Natural killer cell treated with Interleukin-12 subunit alpha and Interleukin-12 subunit beta and Interleukin-15 and Interleukin-18, amount 100 ng/mL, for 72 hours (primary cell): ENCODE measurements around the gene RHBDD2. TPM values are rescaled to one million over a fixed set of nuclear protein-coding genes. Genes with fewer than 3 reads are reported as not detected.
"Not testable (repeated sequence)": the region's sequence is repeated elsewhere in the genome, so short reads cannot be mapped to it uniquely, and the experiment has no call there.

ENCODE experiments used
- ATAC-seq, 2 donors: fragments of 150-1000 bp; cut with Tn5 transposase in 1 of 2; sonication (Bioruptor Pico), chemical (Tn5 transposase) in 1 of 2; 2 replicates each; pipeline ENCODE4 v1.10.0; 2021
- DNase-seq: peaks from one replicate; pipeline ENCODE4 v3.0.0; 2022; ENCODE audit warnings: low spot score
- H3K27ac Mint-ChIP-seq, 2 donors: 1 replicate in 1 of 2; 2 replicates in 1 of 2; pipeline ENCODE4 v1.8.0; 2022; ENCODE audit warnings: mixed read lengths in 2 of 2, mild to moderate bottlenecking in 1 of 2, moderate library complexity in 1 of 2
- H3K27me3 Mint-ChIP-seq, 2 donors: 1 replicate in 1 of 2; 2 replicates in 1 of 2; pipeline ENCODE4 v1.8.0; 2022; ENCODE audit warnings: mixed read lengths in 2 of 2
- H3K36me3 Mint-ChIP-seq: one replicate; pipeline ENCODE4 v1.8.0; 2022; ENCODE audit warnings: mixed read lengths
- H3K4me1 Mint-ChIP-seq, 2 donors: 1 replicate in 1 of 2; 2 replicates in 1 of 2; pipeline ENCODE4 v1.8.0; 2022; ENCODE audit warnings: low read depth in 2 of 2, mixed read lengths in 2 of 2, mild to moderate bottlenecking in 1 of 2
- H3K4me3 Mint-ChIP-seq: one replicate; pipeline ENCODE4 v1.8.0; 2022; ENCODE audit warnings: mixed read lengths
- H3K9me3 Mint-ChIP-seq: 2 replicates; pipeline ENCODE4 v1.8.0; 2022; ENCODE audit warnings: mixed read lengths
- total RNA-seq, 2 donors: library from RNA; stranded (reverse); gene quantifications; one replicate each; pipeline ENCODE4 v1.2.3, GENCODE V29; 2022

Gene RHBDD2
- total RNA-seq, 2 donors from 2014 or later, result 33.8 to 46.0 TPM

DNA sequence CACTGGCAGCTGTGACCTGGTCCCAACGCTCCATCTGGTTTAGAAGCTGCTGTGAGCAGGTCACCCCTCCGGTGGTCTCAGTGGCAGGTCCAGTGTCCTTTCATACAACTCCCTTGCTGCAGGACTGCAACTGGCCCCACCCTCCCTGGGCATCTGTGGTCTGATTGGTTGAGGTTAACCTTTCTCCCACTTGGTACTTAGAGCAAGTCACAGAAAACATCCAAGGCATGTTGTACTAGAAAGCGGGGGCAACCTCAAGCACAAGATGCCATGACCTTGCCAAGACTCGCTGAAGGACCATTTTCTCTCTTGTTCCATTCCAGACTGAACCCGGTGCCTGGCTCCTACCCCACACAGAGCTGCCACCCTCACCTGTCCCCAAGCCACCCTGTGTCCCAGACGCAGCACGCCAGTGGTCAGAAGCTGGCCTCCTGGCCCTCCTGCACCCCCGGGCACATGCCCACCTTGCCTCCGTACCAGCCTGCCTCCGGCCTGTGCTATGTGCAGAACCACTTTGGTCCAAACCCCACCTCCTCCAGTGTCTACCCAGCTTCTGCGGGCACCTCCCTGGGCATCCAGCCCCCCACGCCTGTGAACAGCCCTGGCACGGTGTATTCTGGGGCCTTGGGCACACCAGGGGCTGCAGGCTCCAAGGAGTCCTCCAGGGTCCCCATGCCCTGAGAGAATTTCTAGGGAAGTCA, 9.0 kb downstream of the RHBDD2 start:
- Mint-ChIP-seq H3K36me3 (no peaks in the 10 kb centered on the region), H3K4me1 (peaks cover 0 to 10% of the 10 kb centered on the region in 2 donors), H3K4me3 (no peak overlapping the region), H3K27ac (no peak overlapping the region), H3K9me3 (no peaks in the 10 kb centered on the region), H3K27me3 (no peaks in the 10 kb centered on the region)
- DNase-seq (no peak), ATAC-seq (no peak)

- H3K27me3 Mint-ChIP-seq, result no peaks in the 10 kb centered on the region
- no peak for ATAC-seq
- H3K4me1 Mint-ChIP-seq, result peaks cover 0 to 8% of the 10 kb centered on the region in 2 donors
- no peak overlapping the region for H3K4me3 Mint-ChIP-seq
- no peaks in the 10 kb centered on the region for H3K36me3 Mint-ChIP-seq
- DNase-seq, result no peak
- H3K27ac Mint-ChIP-seq, result no peak overlapping the region
- no peaks in the 10 kb centered on the region for H3K9me3 Mint-ChIP-seq
Observed at GRCh38 chr7:75888464-75889222, 9.8 kb downstream of the RHBDD2 start.

GRCh38 chr7:75889223-75889825, 10.5 kb downstream of the RHBDD2 start:
- H3K27ac Mint-ChIP-seq, result no peak overlapping the region
- no peaks in the 10 kb centered on the region for H3K9me3 Mint-ChIP-seq
- H3K4me1 Mint-ChIP-seq, result peaks cover 0 to 8% of the 10 kb centered on the region in 2 donors
- no peaks in the 10 kb centered on the region for H3K36me3 Mint-ChIP-seq
- H3K27me3 Mint-ChIP-seq, result no peaks in the 10 kb centered on the region
- DNase-seq, result no peak
- no peak for ATAC-seq
- no peak overlapping the region for H3K4me3 Mint-ChIP-seq

- Mint-ChIP-seq H3K27me3 (no peaks in the 10 kb centered on the region), H3K9me3 (no peaks in the 10 kb centered on the region), H3K4me1 (peaks cover 0 to 8% of the 10 kb centered on the region in 2 donors), H3K4me3 (no peak overlapping the region), H3K36me3 (no peaks in the 10 kb centered on the region), H3K27ac (no peak overlapping the region)
- DNase-seq (no peak), ATAC-seq (no peak)
Observed at GRCh38 chr7:75889826-75890225, 11.0 kb downstream of the RHBDD2 start.

DNA sequence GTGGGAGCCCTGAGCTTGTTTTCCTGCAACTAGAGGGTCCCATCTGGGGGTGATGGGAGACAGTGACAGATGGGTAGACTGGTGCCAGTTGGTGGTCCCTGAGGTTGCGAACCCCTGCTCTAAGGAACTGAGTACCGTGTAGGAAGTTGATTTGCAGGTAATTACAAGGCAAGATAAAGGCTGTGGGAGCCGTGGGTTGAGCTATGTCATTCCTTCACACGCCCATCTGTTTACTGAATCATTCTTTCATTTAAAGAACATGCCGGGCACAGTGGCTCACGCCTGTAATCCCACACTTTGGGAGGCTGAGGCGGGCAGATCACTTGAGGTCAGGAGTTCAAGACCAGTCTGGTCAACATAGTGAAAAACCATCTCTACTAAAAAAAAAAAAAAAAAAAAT, 12.4 kb downstream of the RHBDD2 start:
- H3K9me3 Mint-ChIP-seq, H3K4me1 Mint-ChIP-seq, H3K27me3 Mint-ChIP-seq, H3K4me3 Mint-ChIP-seq, ATAC-seq, DNase-seq, H3K27ac Mint-ChIP-seq, H3K36me3 Mint-ChIP-seq: not testable (repeated sequence)

DNA sequence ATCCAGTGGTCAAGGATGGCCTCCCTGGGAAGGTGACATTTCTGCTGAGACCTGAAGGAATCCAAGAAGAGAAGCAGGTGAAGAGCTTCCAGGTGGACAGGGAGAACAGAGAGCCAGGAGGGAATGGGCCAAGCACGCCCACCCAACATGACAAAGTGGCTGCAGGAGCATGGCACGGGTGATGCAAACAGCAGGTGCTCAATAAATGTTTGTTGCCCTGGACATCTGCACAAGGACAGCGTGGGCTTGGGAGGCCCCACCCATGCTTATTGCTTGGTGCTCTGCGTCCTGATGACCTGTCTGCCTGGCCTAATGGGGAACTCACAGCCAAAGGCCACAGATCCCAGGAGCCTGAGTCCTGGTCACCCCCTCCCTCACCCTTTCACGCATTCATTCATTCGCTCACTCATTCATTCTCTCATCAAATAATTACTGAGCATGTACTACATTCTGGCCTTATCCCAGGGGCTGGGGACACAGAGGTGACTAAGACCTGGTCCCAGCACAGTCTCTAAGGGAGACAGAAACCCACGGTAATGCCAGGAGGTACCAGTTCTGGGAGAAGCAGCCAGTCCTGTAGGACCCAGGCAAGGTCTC, 13.1 kb downstream of the RHBDD2 start:
- H3K9me3 Mint-ChIP-seq, result no peaks in the 10 kb centered on the region

DNA sequence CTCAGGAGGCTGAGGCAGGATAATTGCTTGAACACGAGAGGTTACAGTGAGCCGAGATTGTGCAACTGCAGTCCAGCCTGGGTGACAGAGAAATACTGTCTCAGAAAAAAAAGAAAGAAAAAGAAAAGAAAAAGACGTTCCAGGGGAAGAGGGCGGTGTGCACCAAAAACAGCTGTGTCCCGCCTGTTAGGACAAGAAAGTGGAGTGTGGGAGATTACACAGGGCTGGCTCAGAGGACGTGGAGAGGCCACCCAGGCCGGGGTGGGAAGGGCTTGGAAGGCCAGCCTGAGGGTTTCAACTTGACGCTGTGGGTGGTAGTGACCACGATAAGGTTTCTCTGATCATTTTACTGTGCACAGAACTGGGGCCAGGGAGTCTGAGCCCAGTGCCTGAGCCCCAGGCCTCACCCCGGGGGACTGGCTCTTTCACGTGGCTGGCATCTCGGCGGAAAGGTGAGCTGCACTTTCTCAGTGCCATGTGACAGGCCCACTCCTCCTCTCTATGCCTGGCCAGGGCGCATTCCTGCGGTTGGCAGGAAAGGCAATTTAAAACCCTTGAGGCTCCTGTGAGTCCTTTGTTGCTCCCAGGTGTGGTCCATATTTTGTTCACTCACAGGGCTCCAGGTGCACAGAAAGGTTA, 13.9 kb downstream of the RHBDD2 start:
- Mint-ChIP-seq H3K27ac (no peak overlapping the region), H3K4me1 (peaks cover 0 to 8% of the 10 kb centered on the region in 2 donors), H3K36me3 (no peaks in the 10 kb centered on the region), H3K4me3 (no peak overlapping the region), H3K27me3 (no peaks in the 10 kb centered on the region), H3K9me3 (no peaks in the 10 kb centered on the region)
- ATAC-seq (peak in 1 of 2 donors; percentile 14), DNase-seq (no peak)

More for the DNA sequence above, 13.1 kb downstream of the RHBDD2 start:
- H3K27ac Mint-ChIP-seq, result no peak overlapping the region
- no peak for DNase-seq
- H3K4me3 Mint-ChIP-seq, result no peak overlapping the region
- H3K4me1 Mint-ChIP-seq, result peaks cover 0 to 8% of the 10 kb centered on the region in 2 donors
- no peaks in the 10 kb centered on the region for H3K27me3 Mint-ChIP-seq
- H3K36me3 Mint-ChIP-seq, result no peaks in the 10 kb centered on the region
- ATAC-seq, result no peak

GRCh38 chr7:75896803-75897327, 18.0 kb downstream of the RHBDD2 start:
- H3K9me3 Mint-ChIP-seq, result no peaks in the 10 kb centered on the region
- DNase-seq, result no peak
- no peak overlapping the region for H3K27ac Mint-ChIP-seq
- no peaks in the 10 kb centered on the region for H3K36me3 Mint-ChIP-seq
- no peak overlapping the region for H3K4me3 Mint-ChIP-seq
- no peak for ATAC-seq
- no peaks in the 10 kb centered on the region for H3K27me3 Mint-ChIP-seq
- H3K4me1 Mint-ChIP-seq, result peaks cover 0 to 4% of the 10 kb centered on the region in 2 donors

DNA sequence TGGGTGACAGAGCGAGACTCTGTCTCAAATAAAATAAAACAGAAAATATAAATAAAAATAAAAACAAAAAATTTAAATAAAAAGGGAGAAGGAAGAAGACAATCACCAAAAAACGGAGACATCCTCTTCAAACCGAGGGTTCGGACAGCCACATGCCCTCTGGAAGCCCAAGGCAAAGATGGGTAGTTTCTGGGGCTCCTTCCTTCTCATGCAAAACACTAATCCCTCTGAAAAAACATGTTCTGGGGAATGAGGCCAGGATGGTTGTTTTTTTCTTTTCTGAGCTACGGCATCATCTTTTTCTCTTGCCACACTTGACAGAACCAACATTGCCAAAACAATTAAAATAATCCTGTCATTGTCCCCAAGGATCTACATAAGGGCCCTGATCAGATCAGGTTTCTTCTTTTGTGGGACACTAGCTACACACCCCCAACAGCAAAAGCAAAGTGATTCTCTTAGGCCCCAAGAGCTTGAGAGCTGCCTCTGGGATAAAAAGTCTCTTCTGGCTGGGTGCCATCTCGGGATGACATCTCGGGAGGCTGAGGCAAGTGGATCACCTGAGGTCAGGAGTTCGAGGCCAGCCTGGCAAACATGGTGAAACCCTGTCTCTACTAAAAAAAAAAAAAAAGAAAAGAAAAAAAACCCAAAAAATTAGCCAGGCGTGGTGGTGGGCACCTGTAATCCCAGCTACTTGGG, 21.9 kb downstream of the RHBDD2 start:
- Mint-ChIP-seq H3K36me3 (no peaks in the 10 kb centered on the region), H3K4me3 (no peak overlapping the region), H3K4me1 (peaks cover 0 to 5% of the 10 kb centered on the region in 2 donors), H3K27me3 (no peaks in the 10 kb centered on the region), H3K9me3 (no peaks in the 10 kb centered on the region), H3K27ac (no peak overlapping the region)
- ATAC-seq (no peak), DNase-seq (no peak)

- peak; percentile 84 to 88 for ATAC-seq
- peak; percentile 67 for DNase-seq
- Mint-ChIP-seq H3K9me3 (no peaks in the 10 kb centered on the region), H3K4me1 (peaks cover 0 to 10% of the 10 kb centered on the region in 2 donors), H3K36me3 (no peaks in the 10 kb centered on the region), H3K27me3 (no peaks in the 10 kb centered on the region), H3K27ac (peak overlapping the region; percentile 39 to 77), H3K4me3 (peak overlapping the region; percentile 43)
Observed at GRCh38 chr7:75905785-75906604, 27.2 kb downstream of the RHBDD2 start.

- no peak for ATAC-seq
- no peak for DNase-seq
- peaks cover 0 to 10% of the 10 kb centered on the region in 2 donors for H3K4me1 Mint-ChIP-seq
- H3K36me3 Mint-ChIP-seq, result no peaks in the 10 kb centered on the region
- no peaks in the 10 kb centered on the region for H3K27me3 Mint-ChIP-seq
- H3K9me3 Mint-ChIP-seq, result no peaks in the 10 kb centered on the region
- H3K4me3 Mint-ChIP-seq, result no peak overlapping the region
- no peak overlapping the region for H3K27ac Mint-ChIP-seq
Observed at GRCh38 chr7:75906991-75907667, 28.3 kb downstream of the RHBDD2 start.

GRCh38 chr7:75907668-75908039, 28.8 kb downstream of the RHBDD2 start:
- H3K36me3 Mint-ChIP-seq, DNase-seq, H3K4me3 Mint-ChIP-seq, ATAC-seq, H3K27me3 Mint-ChIP-seq, H3K9me3 Mint-ChIP-seq, H3K27ac Mint-ChIP-seq: not testable (repeated sequence)
- peaks cover 0 to 10% of the 10 kb centered on the region in 2 donors for H3K4me1 Mint-ChIP-seq
